Measurements from ENCODE around the gene POU6F2.

GRCh38 chr7:38977685-38978084 is at the start of gene POU6F2:
- TF ChIP-seq HOXA7 (CRISPR knock-in tag; IDR thresholded peaks at IDR 0.05) (no peak), EP300 (IDR thresholded peaks at IDR 0.05) (no peak), CTCF (IDR thresholded peaks at IDR 0.05) (no peak), POLR2A (IDR thresholded peaks at IDR 0.05; ENCODE audit: low read length) (no peak), HDAC2 (IDR thresholded peaks at IDR 0.05) (no peak)
